HG03045 (cell line): ENCODE measurements around the gene LOXL1.
"Not testable (repeated sequence)": the region's sequence is repeated elsewhere in the genome, so short reads cannot be mapped to it uniquely, and the experiment has no call there.

Experiments
- ATAC-seq: cut with Tn5 transposase; IDR thresholded peaks from one replicate; pipeline ENCODE4 v1.9.1; 2021; ENCODE audit warnings: mild to moderate bottlenecking, moderate library complexity; ENCODE audit not compliant: unreplicated experiment

Gene LOXL1

GRCh38 chr15:73972984-73973682 is 46.9 kb downstream of the LOXL1 start:
- no peak for ATAC-seq

GRCh38 chr15:73973683-73974200 is 47.5 kb downstream of the LOXL1 start:
- not testable (repeated sequence) for ATAC-seq

GRCh38 chr15:73975440-73976125 is 49.3 kb downstream of the LOXL1 start:
- ATAC-seq, result not testable (repeated sequence)

- no peak for ATAC-seq
Measured at GRCh38 chr15:73978896-73979295, 52.6 kb downstream of the LOXL1 start.

- ATAC-seq, result no peak
Measured at GRCh38 chr15:73979636-73980035, 53.4 kb downstream of the LOXL1 start.

- no peak for ATAC-seq
Measured at GRCh38 chr15:73981761-73982221, 55.5 kb downstream of the LOXL1 start.

GRCh38 chr15:73982222-73982962 is 56.1 kb downstream of the LOXL1 start:
- ATAC-seq, result no peak

GRCh38 chr15:73983211-73983727 is 57.0 kb downstream of the LOXL1 start:
- no peak for ATAC-seq

GRCh38 chr15:73983773-73984172 is 57.5 kb downstream of the LOXL1 start:
- no peak for ATAC-seq

- ATAC-seq, result no peak
Measured at GRCh38 chr15:73984208-73984979, 58.1 kb downstream of the LOXL1 start.

- ATAC-seq, result no peak
Measured at GRCh38 chr15:73985101-73985873, 59.0 kb downstream of the LOXL1 start.

GRCh38 chr15:73986055-73986775 is 60.0 kb downstream of the LOXL1 start:
- no peak for ATAC-seq

GRCh38 chr15:73986776-73987056 is 60.5 kb downstream of the LOXL1 start:
- ATAC-seq, result no peak

- no peak for ATAC-seq
Measured at GRCh38 chr15:73987250-73987649, 61.0 kb downstream of the LOXL1 start.

- ATAC-seq, result no peak
Measured at GRCh38 chr15:73987681-73988444, 61.6 kb downstream of the LOXL1 start.

- no peak for ATAC-seq
Measured at GRCh38 chr15:73988445-73988969, 62.2 kb downstream of the LOXL1 start.

GRCh38 chr15:73989001-73989798 is 62.9 kb downstream of the LOXL1 start:
- ATAC-seq, result no peak
